22Rv1 (cell line): Measurements from ENCODE around the gene AP1M1.

Experiments used
- H3K27ac ChIP-seq: fragments of 450-650 bp; 2 replicates; pipeline ENCODE4 v1.5.1; 2017
- ZFX ChIP-seq: fragments of 450-650 bp; IDR thresholded peaks from 2 replicates; pipeline ENCODE4 v1.6.1; 2017; ENCODE audit warnings: antibody characterized with exemption, borderline replicate concordance
- TF ChIP-seq, protein P1 (sequence below): fragments of 450-650 bp; IDR thresholded peaks from 2 replicates; pipeline ENCODE4 v1.5.1; 2017; ENCODE audit warnings: mild to moderate bottlenecking

Gene AP1M1

DNA sequence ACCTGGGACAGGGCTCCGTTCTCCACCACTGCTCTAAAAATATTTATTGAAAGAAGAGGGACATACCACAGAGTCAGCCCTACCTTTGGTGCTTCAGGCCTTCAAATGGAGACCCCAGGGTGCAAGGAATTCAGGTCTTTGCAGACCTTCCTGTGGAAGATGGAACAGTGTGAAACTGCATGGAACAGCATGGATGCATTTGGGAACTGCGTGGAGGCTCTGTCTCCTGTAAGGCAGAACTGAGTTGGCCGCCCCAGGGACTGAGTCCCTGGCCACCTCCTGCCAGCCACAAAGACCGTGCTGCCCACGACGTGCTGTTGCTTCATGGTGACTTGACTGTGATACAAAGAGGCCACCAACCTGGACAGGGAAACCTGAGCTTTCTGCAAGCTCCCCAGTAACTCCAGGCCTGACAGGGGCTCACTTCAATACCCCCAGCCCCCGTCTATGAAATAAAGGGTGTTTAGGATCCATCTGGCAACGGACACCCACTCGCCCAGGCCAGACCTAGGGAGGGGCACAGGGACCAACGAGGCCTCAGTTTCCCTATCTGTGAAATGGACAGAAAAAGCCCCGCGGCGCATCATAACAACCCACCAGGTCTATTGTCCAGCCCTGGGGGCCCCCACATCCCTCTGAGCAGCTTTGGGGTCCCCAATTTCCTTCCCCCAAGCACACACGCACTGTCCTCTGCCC is 68.3 kb downstream of the AP1M1 start:
- no peak overlapping the region for H3K27ac ChIP-seq
- TF ChIP-seq, protein P1, sequence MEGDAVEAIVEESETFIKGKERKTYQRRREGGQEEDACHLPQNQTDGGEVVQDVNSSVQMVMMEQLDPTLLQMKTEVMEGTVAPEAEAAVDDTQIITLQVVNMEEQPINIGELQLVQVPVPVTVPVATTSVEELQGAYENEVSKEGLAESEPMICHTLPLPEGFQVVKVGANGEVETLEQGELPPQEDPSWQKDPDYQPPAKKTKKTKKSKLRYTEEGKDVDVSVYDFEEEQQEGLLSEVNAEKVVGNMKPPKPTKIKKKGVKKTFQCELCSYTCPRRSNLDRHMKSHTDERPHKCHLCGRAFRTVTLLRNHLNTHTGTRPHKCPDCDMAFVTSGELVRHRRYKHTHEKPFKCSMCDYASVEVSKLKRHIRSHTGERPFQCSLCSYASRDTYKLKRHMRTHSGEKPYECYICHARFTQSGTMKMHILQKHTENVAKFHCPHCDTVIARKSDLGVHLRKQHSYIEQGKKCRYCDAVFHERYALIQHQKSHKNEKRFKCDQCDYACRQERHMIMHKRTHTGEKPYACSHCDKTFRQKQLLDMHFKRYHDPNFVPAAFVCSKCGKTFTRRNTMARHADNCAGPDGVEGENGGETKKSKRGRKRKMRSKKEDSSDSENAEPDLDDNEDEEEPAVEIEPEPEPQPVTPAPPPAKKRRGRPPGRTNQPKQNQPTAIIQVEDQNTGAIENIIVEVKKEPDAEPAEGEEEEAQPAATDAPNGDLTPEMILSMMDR: no peak
- TF ChIP-seq ZFX: no peak

DNA sequence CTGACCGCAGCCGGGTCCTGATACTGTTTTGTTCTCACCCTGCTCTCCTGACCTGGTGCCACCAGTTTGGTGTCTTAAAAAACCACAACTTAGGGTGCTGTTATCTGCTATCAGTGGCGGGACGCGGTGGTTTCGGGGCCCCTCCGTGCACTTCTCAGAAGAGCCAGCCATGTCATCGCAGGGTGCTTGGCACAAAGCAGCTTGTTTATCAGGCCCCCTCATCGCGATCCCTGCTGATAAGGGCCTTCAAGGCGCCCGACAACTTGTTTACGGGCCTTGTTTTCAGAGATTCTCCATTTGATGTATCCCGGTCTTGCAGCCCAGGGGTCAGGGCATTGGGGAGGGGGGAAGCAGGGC is 68.9 kb downstream of the AP1M1 start:
- H3K27ac ChIP-seq: no peak overlapping the region
- TF ChIP-seq ZFX: no peak
- TF ChIP-seq, protein P1: no peak

DNA sequence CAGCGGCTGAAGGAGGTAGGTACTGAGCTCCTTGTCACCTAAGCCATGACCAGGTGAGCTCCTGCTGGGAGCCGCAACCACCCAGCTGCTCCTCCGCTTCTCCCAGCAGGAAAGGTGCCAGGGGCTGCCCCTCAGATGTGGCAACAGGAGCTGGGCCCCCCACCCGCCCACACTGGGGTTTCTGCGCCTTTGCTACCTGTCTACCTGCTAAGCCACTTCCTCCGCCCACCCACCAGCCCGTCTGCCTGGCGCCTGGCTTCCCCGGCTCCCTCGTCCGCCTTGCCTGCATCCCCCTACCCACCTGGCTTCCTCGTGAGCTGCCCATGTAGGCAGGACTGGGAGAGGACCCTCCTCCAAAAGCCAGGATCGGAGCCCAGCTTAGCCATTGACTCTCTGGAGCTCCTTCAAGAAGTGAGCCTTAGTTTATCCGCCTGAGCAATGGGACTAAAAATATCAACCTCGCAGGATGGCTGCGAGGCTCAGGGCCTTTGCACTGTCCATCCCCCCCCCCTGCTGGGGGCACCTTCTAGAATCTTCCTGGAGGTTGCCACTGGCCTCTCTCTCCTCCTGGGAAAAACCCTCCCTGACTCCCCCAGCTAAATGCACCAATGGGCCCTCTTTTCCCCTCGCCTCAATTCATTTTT is 71.1 kb downstream of the AP1M1 start:
- no peak for TF ChIP-seq ZFX
- TF ChIP-seq, protein P1: no peak
- H3K27ac ChIP-seq: no peak overlapping the region

DNA sequence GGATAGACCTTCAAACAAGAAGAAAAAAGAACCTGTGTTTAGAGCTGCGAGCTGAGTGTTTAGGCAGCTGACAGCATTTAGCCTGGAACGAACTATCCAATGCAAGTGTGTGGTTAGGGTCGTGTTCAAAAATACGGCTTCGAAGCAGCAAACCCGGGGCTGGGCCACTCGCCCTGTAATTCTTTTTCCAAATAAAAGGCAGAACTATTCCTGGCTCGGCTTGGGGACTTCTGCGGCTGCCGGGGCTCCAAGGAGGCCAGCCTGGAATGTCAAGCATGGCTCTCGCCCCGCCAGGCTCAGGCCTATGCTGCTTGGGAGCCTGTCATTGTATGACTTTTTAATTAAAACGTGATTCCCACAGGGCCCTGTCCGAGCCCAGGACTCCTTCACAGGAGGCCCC is 75.2 kb downstream of the AP1M1 start:
- TF ChIP-seq, protein P1: no peak
- no peak for TF ChIP-seq ZFX
- H3K27ac ChIP-seq: no peak overlapping the region

DNA sequence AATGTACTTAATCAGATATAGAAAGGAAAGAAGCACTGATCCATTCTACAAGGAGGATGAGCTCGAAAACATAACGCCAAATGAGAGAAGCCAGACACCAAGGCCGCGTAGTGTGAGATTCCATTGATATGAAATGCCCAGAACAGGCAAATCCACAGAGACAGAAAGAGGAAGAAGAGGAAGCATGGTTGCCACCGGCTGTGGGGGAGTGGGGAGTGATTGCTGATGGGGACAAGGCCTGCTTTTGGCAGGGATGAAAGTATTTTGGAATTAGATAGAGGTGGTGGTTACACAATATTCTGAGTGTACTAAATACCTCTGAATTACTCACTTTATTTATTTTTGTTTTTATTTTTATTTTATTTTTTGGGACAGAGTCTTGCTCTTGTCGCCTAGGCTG is 76.7 kb downstream of the AP1M1 start:
- H3K27ac ChIP-seq: no peak overlapping the region
- no peak for TF ChIP-seq ZFX
- TF ChIP-seq, protein P1: no peak

DNA sequence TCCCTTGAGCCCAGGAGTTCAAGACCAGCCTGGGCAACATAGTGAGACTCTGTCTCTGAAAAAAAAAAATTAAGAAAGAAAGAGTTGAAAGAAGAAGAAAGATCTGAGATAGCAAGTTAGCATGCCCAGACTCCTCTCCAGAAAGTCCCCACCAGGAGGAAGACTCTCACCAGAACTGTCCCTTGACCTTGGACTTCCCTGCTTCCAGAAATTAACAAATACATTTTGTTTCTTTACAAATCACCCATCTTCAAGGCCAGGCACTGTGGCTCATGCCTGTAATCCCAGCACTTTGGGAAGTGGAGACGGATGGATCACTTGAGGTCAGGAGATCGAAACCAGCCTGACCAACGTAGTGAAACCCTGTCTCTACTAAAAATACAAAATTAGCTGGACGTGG is 82.6 kb downstream of the AP1M1 start:
- TF ChIP-seq, protein P1: no peak
- no peak for TF ChIP-seq ZFX
- H3K27ac ChIP-seq: no peak overlapping the region

DNA sequence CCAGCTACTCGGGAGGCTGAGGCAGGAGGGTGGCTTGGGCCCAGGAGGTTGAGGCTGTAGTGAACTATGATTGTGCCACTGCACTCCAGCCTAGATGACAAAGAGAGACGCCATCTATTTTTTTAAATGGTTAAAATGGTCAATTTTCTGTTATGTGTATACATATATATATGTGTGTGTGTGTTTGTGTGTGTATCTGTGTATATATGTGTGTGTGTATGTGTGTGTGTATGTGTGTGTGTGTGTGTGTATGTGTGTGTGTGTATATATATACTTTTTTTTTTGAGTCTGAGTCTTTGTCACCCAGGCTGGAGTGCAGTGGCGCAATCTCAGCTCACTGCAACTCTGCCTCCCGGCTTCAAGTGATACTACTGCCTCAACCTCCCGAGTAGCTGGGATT is 84.0 kb downstream of the AP1M1 start:
- TF ChIP-seq ZFX: no peak
- TF ChIP-seq, protein P1: no peak
- H3K27ac ChIP-seq: no peak overlapping the region
